Panc1 (cell line): ENCODE results near the gene SCN2B. TPM values are rescaled to one million over a fixed set of nuclear protein-coding genes. Genes with fewer than 3 reads are reported as not detected.

Source experiments
- ATAC-seq: fragments of 200-7000 bp; cut with Tn5 transposase; 2 replicates; pipeline ENCODE4 v1.9.1; 2020; ENCODE audit warnings: mild to moderate bottlenecking, moderate library complexity
- BruUV-seq: library from RNA; stranded (reverse); fragments of 400-500 nt; replicated peaks from 2 replicates; lab custom pipeline; 2021; lab: Mats Ljungman, UMichigan
- CTCF ChIA-PET: fragments of 300-600 bp; sonication (Branson Sonifier 250); formaldehyde crosslinking; loops from one replicate; lab custom pipeline; 2022; ENCODE audit warnings: antibody characterized with exemption; lab: Charles Lee
- POLR2A ChIA-PET: fragments of 300-600 bp; sonication (Branson Sonifier 250); formaldehyde crosslinking; loops from one replicate; lab custom pipeline; 2022; ENCODE audit warnings: antibody characterized with exemption; lab: Charles Lee
- DNase-seq: peaks from one replicate; pipeline ENCODE4 v3.0.0-alpha.2; 2010; ENCODE audit warnings: low read depth, low spot score
- H3K27ac ChIP-seq: 2 replicates; pipeline ENCODE4 v1.5.1; 2011; ENCODE audit warnings: mild to moderate bottlenecking, low read length, inconsistent platforms
- H3K27me3 ChIP-seq: fragments of 200-500 bp; sonication (Bioruptor generic); 2 replicates; pipeline ENCODE4 v1.6.0; 2014; ENCODE audit warnings: low read length, inconsistent platforms; ENCODE audit not compliant: control insufficient read depth, insufficient read depth
- H3K36me3 ChIP-seq: fragments of 200-500 bp; sonication (Bioruptor generic); 2 replicates; pipeline ENCODE4 v1.5.1; 2014; ENCODE audit warnings: inconsistent platforms, mild to moderate bottlenecking, low read length, moderate library complexity; ENCODE audit not compliant: control insufficient read depth, insufficient read depth
- H3K4me1 ChIP-seq: 2 replicates; pipeline ENCODE4 v1.5.1; 2011; ENCODE audit warnings: inconsistent platforms, mild to moderate bottlenecking, low read length, moderate library complexity; ENCODE audit not compliant: control insufficient read depth, insufficient read depth
- H3K4me3 ChIP-seq, 2 experiments: 2 replicates each; pipeline ENCODE4 v1.5.1; 2011 to 2012; ENCODE audit warnings: low read depth in 2 of 2, low read length in 2 of 2, mild to moderate bottlenecking in 2 of 2, inconsistent platforms in 1 of 2, moderate library complexity in 1 of 2
- H3K9me3 ChIP-seq: fragments of 200-500 bp; sonication (Bioruptor generic); 2 replicates; pipeline ENCODE4 v1.5.1; 2014; ENCODE audit warnings: low read depth, mild to moderate bottlenecking, inconsistent platforms, low read length, moderate library complexity; ENCODE audit not compliant: control insufficient read depth, insufficient read depth
- POLR2AphosphoS5 ChIP-seq: IDR thresholded peaks from 2 replicates; pipeline ENCODE4 v1.6.1; 2012; ENCODE audit warnings: mild to moderate bottlenecking, low read depth, low read length, moderate library complexity
- REST ChIP-seq, 2 experiments: IDR thresholded peaks; 2 replicates each; pipeline ENCODE4 v1.6.1; 2011 to 2012; ENCODE audit warnings: low read depth in 2 of 2, control low read depth in 1 of 2, low read length in 1 of 2, mild to moderate bottlenecking in 1 of 2, moderate library complexity in 1 of 2; ENCODE audit not compliant: insufficient read depth in 1 of 2
- SIN3A ChIP-seq: IDR thresholded peaks from 2 replicates; pipeline ENCODE4 v1.6.1; 2012; ENCODE audit warnings: low read depth, mild to moderate bottlenecking, low read length, moderate library complexity, borderline replicate concordance; ENCODE audit not compliant: insufficient read depth
- TCF7L2 ChIP-seq: IDR thresholded peaks from 2 replicates; pipeline ENCODE4 v1.6.1; 2011; ENCODE audit warnings: mild to moderate bottlenecking, low read depth, low read length, inconsistent platforms
- in situ Hi-C: cut with HindIII; loops from 2 replicates; pipeline ENCODE4 v1.10.0; 2016; ENCODE audit warnings: low sequenced_read_pairs, low pct_unique_long_range_greater_than_20kb
- intact Hi-C: fragments of 100-400 bp; cut with micrococcal nuclease; formaldehyde crosslinking; loops from one replicate; pipeline ENCODE4 v1.10.0; 2022; ENCODE audit not compliant: unreplicated experiment
- total RNA-seq: library from RNA; stranded (reverse); gene quantifications from one replicate; pipeline ENCODE4 v1.2.1, GENCODE V29; 2021; ENCODE audit not compliant: unreplicated experiment
- TF ChIP-seq, protein P1 (sequence below): fragments of 450-650 bp; IDR thresholded peaks from 2 replicates; pipeline ENCODE4 v1.5.1; 2017; ENCODE audit warnings: mild to moderate bottlenecking

The SCN2B gene
- total RNA-seq, 1 experiment from 2014 or later = not detected

DNA sequence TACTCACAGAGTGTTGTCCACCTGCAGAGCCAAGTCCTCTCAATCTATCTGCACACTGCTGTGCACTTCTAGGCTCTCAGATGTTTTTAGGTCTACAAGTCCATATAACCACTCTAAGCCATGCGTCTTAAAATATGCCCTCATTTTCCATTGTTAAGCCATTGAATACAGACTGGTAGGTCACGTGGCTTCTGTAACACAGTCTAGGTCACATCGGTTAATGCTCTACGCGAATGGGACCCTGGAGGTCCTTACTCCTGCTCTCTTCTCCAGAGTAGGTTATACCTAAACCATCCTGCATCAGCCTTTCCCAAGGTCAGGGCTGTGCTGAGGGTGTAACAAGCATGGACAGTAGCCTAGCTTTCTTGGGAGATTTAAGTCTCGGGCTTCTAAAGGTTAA lies 47.6 kb upstream of the SCN2B start:
- Histone ChIP-seq H3K27me3 (peaks cover 26% of the 10 kb centered on the region), H3K36me3 (no peaks in the 10 kb centered on the region), H3K27ac (no peak overlapping the region), H3K4me3 (no peak overlapping the region), H3K4me1 (no peaks in the 10 kb centered on the region), H3K9me3 (no peaks in the 10 kb centered on the region)
- no TSS peak for BruUV-seq
- TF ChIP-seq POLR2AphosphoS5 (no peak), TCF7L2 (no peak), SIN3A (no peak), REST (IDR thresholded peaks at IDR 0.05; ENCODE audit: insufficient read depth in 1 of 2, low read depth in 2 of 2, low read length in 1 of 2) (no peak)
- TF ChIP-seq, protein P1, sequence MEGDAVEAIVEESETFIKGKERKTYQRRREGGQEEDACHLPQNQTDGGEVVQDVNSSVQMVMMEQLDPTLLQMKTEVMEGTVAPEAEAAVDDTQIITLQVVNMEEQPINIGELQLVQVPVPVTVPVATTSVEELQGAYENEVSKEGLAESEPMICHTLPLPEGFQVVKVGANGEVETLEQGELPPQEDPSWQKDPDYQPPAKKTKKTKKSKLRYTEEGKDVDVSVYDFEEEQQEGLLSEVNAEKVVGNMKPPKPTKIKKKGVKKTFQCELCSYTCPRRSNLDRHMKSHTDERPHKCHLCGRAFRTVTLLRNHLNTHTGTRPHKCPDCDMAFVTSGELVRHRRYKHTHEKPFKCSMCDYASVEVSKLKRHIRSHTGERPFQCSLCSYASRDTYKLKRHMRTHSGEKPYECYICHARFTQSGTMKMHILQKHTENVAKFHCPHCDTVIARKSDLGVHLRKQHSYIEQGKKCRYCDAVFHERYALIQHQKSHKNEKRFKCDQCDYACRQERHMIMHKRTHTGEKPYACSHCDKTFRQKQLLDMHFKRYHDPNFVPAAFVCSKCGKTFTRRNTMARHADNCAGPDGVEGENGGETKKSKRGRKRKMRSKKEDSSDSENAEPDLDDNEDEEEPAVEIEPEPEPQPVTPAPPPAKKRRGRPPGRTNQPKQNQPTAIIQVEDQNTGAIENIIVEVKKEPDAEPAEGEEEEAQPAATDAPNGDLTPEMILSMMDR = no peak
- intact Hi-C loops = no loop called here
- ChIA-PET POLR2A (no interaction called here), CTCF (interaction anchor here (1.1 kb wide), 1 partner anchor 26 kb away, joined by 3 read pairs; no protein-coding TSS in a partner anchor)
- ATAC-seq (no peak), DNase-seq (no peak)
- in situ Hi-C loops = no loop called here

GRCh38 chr11:118223570-118223969 lies 47.1 kb upstream of the SCN2B start:
- DNase-seq (no peak), ATAC-seq (no peak)
- TF ChIP-seq, protein P1 = no peak
- no peak for TF ChIP-seq POLR2AphosphoS5
- no peak for TF ChIP-seq TCF7L2
- TF ChIP-seq SIN3A = no peak
- no peak for TF ChIP-seq REST (IDR thresholded peaks at IDR 0.05; ENCODE audit: insufficient read depth in 1 of 2, low read depth in 2 of 2, low read length in 1 of 2)
- Histone ChIP-seq H3K36me3 (no peaks in the 10 kb centered on the region), H3K9me3 (no peaks in the 10 kb centered on the region), H3K4me3 (no peak overlapping the region), H3K4me1 (no peaks in the 10 kb centered on the region), H3K27ac (no peak overlapping the region), H3K27me3 (peaks cover 26% of the 10 kb centered on the region)
- BruUV-seq = no TSS peak
- in situ Hi-C loops (no loop called here), intact Hi-C loops (no loop called here)
- POLR2A ChIA-PET = no interaction called here
- CTCF ChIA-PET = interaction anchor here (1.1 kb wide), 1 partner anchor 25 kb away, joined by 3 read pairs; no protein-coding TSS in a partner anchor
